ENCODE measurements around the gene GALNT7. TPM values are rescaled to one million over a fixed set of nuclear protein-coding genes. Genes with fewer than 3 reads are reported as not detected.

Gene GALNT7
- total and polyA plus RNA-seq, 5 experiments from 2014 or later, result 5.6 to 18.7 (median 8.6) TPM

DNA sequence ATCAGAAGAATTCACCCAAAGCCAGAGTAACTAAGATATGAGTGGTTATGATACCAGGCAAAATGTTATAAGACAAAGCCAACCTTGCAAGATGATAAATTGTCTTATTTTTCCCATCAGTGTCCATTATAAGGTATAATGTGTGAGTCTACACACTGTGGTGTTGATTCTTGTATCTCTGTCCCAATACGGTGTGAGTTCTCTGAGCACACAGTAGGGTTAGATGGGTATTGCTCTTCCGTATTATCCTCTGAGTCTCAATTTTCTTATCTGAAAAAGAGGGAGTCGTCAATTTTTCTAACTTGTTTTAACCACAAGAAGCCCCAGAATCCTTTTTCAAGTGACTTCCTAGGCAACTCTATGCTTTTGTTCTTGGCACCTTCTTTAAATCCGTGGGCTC, 95.6 kb downstream of the GALNT7 start:
- H3K9me3 Mint-ChIP-seq, result no peaks in the 10 kb centered on the region
- POLR2A ChIA-PET, result no interaction called here
- peak overlapping the region in 9 of 10 donors; percentile 12 to 72 (median 61) for H3K4me3 Mint-ChIP-seq
- DNase-seq (no peak), ATAC-seq (peak; percentile 10 to 17)
- peak overlapping the region in 6 of 10 donors; percentile 5 to 90 (median 68) for H3K27ac Mint-ChIP-seq
- H3K27me3 Mint-ChIP-seq, result no peaks in the 10 kb centered on the region
- peaks cover 15 to 42% (median 36%) of the 10 kb centered on the region in 4 donors for H3K4me1 Mint-ChIP-seq
- peaks cover 0 to 7% (median 5%) of the 10 kb centered on the region in 3 donors for H3K36me3 Mint-ChIP-seq

DNA sequence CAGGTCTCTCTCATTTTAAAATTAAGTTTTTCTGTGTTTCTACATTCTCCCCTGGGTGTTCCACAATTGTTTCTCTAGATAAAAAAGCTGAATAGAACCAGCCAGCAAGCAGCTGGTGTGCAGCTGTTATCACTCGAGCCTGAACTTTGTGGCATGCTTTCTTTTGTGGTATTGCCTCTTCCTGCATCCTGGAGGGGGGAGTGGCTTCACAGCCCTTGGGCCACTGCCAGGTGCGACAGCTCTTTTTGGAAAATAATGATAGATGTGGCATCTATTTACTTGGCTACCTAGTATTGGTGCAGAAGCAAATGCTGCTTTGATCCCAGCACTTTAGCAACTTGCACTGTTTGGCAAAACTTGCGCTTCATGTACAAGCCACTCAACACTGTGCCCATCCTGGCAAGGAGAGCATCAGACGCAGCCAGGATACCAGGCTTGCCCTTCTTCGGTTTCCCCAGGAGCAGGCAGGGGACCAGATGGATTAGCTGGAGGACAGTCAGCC, 96.1 kb downstream of the GALNT7 start:
- ATAC-seq (peak; percentile 81 to 84), DNase-seq (peak in 6 of 10 donors; percentile 12 to 48 (median 32))
- Mint-ChIP-seq H3K4me3 (peak overlapping the region in 9 of 10 donors; percentile 12 to 72 (median 61)), H3K27me3 (no peaks in the 10 kb centered on the region), H3K27ac (peak overlapping the region in 9 of 10 donors; percentile 35 to 90 (median 61)), H3K9me3 (no peaks in the 10 kb centered on the region), H3K36me3 (peaks cover 0 to 7% (median 4%) of the 10 kb centered on the region in 3 donors), H3K4me1 (peaks cover 17 to 43% (median 36%) of the 10 kb centered on the region in 4 donors)
- POLR2A ChIA-PET, result no interaction called here

DNA sequence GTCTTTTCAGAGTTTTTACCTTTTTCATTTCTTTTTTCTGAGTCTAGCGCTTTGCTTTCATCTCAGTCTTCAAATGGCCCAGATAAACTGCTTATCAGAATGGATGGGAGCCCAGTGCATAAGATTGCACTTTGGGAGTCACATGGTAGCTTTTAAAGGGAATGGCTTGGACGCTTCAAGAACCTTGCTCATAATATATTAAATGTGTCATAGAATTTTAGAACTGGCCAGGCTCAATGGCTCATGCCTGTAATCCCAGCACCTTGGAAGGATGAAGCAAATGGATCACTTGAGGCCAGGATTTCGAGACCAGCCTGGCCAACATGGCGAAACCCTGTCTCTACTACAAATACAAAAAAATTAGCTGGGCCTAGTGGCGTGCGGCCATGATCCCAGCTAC, 97.1 kb downstream of the GALNT7 start:
- H3K27ac Mint-ChIP-seq, result peak overlapping the region in 1 of 10 donors; percentile 82
- no peak for ATAC-seq
- POLR2A ChIA-PET, result no interaction called here
- no peaks in the 10 kb centered on the region for H3K27me3 Mint-ChIP-seq
- DNase-seq, result no peak
- peaks cover 0 to 7% (median 4%) of the 10 kb centered on the region in 3 donors for H3K36me3 Mint-ChIP-seq
- H3K4me1 Mint-ChIP-seq, result peaks cover 17 to 43% (median 36%) of the 10 kb centered on the region in 4 donors
- no peaks in the 10 kb centered on the region for H3K9me3 Mint-ChIP-seq
- no peak overlapping the region for H3K4me3 Mint-ChIP-seq

DNA sequence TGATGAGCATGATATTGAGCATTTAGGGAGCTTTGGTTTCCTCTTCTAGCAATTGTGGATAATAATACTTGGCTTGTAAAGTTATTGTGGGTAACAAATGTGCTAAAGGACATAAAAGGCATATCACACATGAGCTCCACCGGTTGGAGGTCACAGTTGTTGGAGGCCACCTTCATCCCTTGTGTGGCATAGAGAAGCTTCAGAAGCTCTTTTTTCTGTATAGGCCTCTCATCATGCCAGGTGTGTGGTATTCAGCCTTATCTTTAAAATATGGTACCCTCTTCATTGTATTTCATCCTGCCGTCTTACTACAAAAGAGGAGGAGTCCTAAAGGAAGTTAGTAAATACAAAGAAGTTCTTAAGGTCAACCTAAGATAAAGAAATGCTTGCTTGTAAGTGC, 99.1 kb downstream of the GALNT7 start:
- POLR2A ChIA-PET, result no interaction called here
- peaks cover 0 to 14% (median 12%) of the 10 kb centered on the region in 3 donors for H3K36me3 Mint-ChIP-seq
- H3K4me3 Mint-ChIP-seq, result no peak overlapping the region

DNA sequence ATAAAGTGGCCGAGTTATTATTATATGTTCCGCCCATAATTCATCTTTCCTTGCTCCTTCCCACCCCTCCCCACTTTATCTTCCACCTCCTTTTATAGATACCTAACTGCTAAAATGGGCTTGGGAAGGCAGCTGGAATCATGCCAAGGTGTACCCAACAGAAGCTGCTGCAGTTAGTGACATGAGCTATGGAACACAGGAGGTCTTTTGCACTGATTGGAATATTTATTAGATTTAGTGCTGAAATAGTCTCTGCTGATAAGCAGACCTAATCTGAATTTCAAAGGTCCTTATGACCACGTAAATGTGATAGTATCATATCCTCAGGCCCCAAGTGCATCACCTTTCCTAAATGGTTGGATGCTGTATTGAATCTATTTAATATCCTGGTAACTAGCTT, 100.7 kb downstream of the GALNT7 start:
- H3K9me3 Mint-ChIP-seq, result peaks cover 0 to 2% (median 0%) of the 10 kb centered on the region in 9 donors
- no peak overlapping the region for H3K4me3 Mint-ChIP-seq
- no peak for ATAC-seq
- no peak for DNase-seq
- H3K4me1 Mint-ChIP-seq, result peaks cover 23 to 35% (median 26%) of the 10 kb centered on the region in 4 donors
- no peak overlapping the region for H3K27ac Mint-ChIP-seq
- no peaks in the 10 kb centered on the region for H3K27me3 Mint-ChIP-seq
- POLR2A ChIA-PET, result no interaction called here
- H3K36me3 Mint-ChIP-seq, result peaks cover 10 to 25% (median 22%) of the 10 kb centered on the region in 3 donors

More for the DNA sequence above, 99.1 kb downstream of the GALNT7 start:
- Mint-ChIP-seq H3K27me3 (no peaks in the 10 kb centered on the region), H3K27ac (no peak overlapping the region), H3K9me3 (no peaks in the 10 kb centered on the region), H3K4me1 (peaks cover 17 to 40% (median 34%) of the 10 kb centered on the region in 4 donors)
- DNase-seq, result no peak
- ATAC-seq, result no peak

DNA sequence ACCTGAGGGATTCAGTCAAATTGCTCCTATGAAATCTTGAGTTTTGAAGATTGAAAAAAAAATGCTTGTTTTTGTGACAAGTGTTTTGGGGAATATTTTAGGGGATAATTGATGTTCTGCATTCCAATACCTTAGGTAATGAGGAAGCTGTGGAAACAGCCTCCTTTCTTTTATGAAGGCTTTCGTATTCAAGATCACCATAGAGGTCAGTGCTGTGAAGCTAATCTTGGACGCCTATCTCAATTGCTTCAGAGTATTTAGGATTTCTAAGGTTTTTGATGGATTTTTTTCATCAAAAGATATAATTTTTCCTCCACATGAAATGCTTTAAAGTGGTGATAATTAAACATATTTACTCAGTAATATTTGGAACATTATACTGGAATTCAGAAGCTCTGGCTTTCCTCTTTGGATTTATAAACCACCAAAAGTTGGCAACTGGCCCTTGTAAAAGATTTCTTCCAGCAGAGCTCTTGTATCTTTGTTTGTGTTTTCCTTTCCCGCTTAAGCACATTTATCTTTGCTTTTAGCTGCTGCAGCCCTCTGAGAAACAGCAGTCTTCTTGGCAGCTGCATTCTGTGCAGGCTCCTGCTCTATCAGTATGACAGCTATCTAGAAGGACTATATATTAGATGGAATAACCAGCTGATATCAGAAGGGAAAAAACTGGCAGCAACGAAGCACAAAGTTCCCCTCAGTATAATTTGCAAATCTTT, 101.9 kb downstream of the GALNT7 start:
- Mint-ChIP-seq H3K4me3 (no peak overlapping the region), H3K4me1 (peaks cover 12 to 24% (median 16%) of the 10 kb centered on the region in 4 donors), H3K27me3 (no peaks in the 10 kb centered on the region), H3K9me3 (peaks cover 0 to 2% (median 0%) of the 10 kb centered on the region in 9 donors), H3K27ac (no peak overlapping the region), H3K36me3 (peaks cover 19 to 35% (median 32%) of the 10 kb centered on the region in 3 donors)
- ATAC-seq, result no peak
- POLR2A ChIA-PET, result no interaction called here
- no peak for DNase-seq

DNA sequence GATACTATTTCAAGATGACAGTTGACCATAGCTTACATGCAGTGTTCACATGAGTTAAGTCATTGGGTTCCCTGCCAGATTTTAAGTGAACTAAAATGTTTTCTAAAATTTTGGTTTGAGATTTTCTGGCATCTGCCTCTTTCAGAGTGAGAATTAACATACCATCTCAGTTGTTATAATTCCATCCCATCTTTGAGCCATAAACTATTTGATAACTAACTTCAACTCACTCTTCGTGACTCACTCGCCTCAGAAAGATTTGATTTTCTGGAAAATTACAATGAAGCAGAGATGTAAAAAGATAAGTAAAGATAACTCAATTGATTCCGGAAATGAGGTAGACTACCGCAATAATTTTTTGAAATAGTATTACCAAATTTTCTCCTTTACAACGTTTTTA, 103.7 kb downstream of the GALNT7 start:
- Mint-ChIP-seq H3K36me3 (peaks cover 19 to 35% (median 32%) of the 10 kb centered on the region in 3 donors), H3K27ac (no peak overlapping the region), H3K4me3 (no peak overlapping the region), H3K27me3 (no peaks in the 10 kb centered on the region), H3K4me1 (peaks cover 7 to 13% (median 10%) of the 10 kb centered on the region in 4 donors), H3K9me3 (peaks cover 0 to 2% (median 0%) of the 10 kb centered on the region in 9 donors)
- ATAC-seq, result no peak
- no peak for DNase-seq
- POLR2A ChIA-PET, result no interaction called here

DNA sequence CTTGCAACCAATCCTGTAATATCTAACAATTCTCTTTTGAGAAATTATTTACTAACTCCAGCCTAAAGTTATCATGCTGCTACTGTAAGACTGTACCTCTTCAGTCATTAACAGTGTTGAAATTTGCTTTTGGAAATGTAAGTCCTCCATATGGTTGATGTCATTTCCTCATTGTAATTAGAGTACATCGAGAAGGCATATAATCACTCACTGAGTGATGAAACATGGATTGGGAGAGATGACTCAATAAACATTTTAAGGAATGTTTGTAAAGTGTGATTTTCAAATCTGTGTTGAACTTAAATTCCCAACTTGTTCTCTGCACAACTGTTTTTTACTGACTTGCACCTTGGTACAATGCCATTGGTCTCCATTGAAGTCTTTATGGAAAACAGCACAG, 104.4 kb downstream of the GALNT7 start:
- Mint-ChIP-seq H3K4me3 (no peak overlapping the region), H3K4me1 (peaks cover 1 to 12% (median 3%) of the 10 kb centered on the region in 4 donors), H3K9me3 (peaks cover 0 to 2% (median 0%) of the 10 kb centered on the region in 9 donors), H3K27ac (no peak overlapping the region), H3K36me3 (peaks cover 19 to 37% (median 31%) of the 10 kb centered on the region in 3 donors), H3K27me3 (no peaks in the 10 kb centered on the region)
- no peak for DNase-seq
- POLR2A ChIA-PET, result no interaction called here
- no peak for ATAC-seq

DNA sequence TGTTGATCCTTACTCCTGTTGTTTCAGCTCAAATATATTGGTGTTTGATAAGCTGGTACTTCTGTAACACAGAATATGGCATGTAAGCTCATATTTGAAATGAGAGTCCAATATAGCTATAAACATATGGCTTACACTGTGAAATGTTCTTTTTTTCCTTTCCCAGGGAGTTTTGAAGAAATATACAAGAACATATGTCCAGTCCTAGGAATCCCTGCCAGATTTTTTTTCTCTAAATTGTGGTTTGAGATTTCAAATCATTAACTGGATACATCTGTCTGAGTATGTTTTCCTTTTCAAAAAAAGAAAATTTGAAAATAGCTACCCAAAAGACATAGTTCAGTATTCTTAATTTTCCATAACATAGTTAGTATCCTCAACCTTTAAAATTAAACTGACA, 105.3 kb downstream of the GALNT7 start:
- Mint-ChIP-seq H3K4me1 (peaks cover 0 to 13% (median 1%) of the 10 kb centered on the region in 4 donors), H3K36me3 (peaks cover 19 to 40% (median 31%) of the 10 kb centered on the region in 3 donors), H3K27ac (peak overlapping the region in 1 of 10 donors; percentile 32), H3K4me3 (no peak overlapping the region), H3K27me3 (no peaks in the 10 kb centered on the region), H3K9me3 (peaks cover 0 to 2% (median 0%) of the 10 kb centered on the region in 9 donors)
- DNase-seq, result no peak
- POLR2A ChIA-PET, result no interaction called here
- no peak for ATAC-seq

DNA sequence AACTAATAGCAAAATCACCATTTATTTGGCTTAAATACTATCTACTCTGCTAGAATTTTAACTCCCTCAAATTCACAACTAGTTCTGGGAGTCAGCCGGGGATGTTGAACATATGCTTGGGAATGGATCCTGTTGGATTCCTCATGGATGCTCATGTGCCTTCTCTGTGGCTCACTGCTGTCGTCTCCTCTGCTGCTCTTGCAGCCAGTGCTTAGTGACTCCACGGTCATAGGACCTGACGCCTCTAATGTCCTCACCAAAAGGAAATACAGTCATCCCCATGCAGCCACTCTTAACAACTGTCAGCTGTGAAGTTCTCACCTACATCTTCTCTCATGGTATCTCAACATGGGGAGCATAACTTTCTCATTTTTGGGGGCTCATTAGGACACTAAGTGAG, 106.1 kb downstream of the GALNT7 start:
- H3K4me1 Mint-ChIP-seq, result peaks cover 0 to 13% (median 1%) of the 10 kb centered on the region in 4 donors
- peaks cover 0 to 3% (median 0%) of the 10 kb centered on the region in 9 donors for H3K9me3 Mint-ChIP-seq
- no peaks in the 10 kb centered on the region for H3K27me3 Mint-ChIP-seq
- no peak overlapping the region for H3K27ac Mint-ChIP-seq
- peaks cover 19 to 38% (median 30%) of the 10 kb centered on the region in 3 donors for H3K36me3 Mint-ChIP-seq
- H3K4me3 Mint-ChIP-seq, result no peak overlapping the region
- no peak for ATAC-seq
- no peak for DNase-seq
- POLR2A ChIA-PET, result no interaction called here

DNA sequence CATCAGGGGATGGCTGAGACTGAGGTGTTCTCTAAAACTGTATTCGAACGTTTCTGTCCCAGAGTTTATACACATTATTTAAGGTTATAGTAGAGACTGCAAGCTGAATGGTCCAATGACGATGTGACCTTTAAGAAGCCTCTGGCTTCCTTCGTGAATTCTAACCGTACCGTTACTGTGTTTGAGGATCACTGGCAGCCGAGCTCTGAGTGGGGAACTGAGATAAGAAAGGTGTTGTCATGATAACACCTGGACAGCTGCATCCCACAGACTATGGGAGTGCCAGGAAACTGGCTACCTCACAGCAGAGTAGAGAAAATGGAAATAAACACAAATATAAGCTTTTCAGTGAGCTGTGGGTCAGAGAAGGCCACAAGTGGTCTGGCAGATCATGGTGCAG, 106.5 kb downstream of the GALNT7 start:
- no peak overlapping the region for H3K27ac Mint-ChIP-seq
- no peak overlapping the region for H3K4me3 Mint-ChIP-seq
- H3K27me3 Mint-ChIP-seq, result no peaks in the 10 kb centered on the region
- POLR2A ChIA-PET, result no interaction called here
- H3K4me1 Mint-ChIP-seq, result peaks cover 0 to 13% (median 2%) of the 10 kb centered on the region in 4 donors
- peaks cover 19 to 38% (median 30%) of the 10 kb centered on the region in 3 donors for H3K36me3 Mint-ChIP-seq
- no peak for ATAC-seq
- DNase-seq, result no peak
- H3K9me3 Mint-ChIP-seq, result peaks cover 0 to 3% (median 0%) of the 10 kb centered on the region in 9 donors

DNA sequence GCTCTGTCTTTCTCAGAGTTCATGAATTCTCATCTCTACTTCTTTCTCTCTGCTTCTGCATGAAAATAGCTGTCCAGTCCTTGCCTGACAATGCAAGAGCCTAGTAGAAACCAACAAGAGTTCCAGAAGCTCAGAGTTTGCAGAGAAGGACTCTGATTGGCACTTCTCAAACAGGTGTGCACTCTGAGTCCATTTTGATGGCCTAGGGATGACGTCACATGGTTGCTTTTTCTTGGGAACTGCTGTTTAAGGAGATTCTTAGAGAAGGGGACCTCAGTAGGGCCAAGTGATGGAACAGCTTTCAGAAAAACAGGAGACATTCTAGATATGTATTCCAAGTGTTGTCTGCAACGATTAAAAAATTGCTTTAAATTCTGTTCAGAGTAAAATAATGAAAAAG, 108.7 kb downstream of the GALNT7 start:
- H3K4me1 Mint-ChIP-seq, result peaks cover 0 to 19% (median 13%) of the 10 kb centered on the region in 4 donors
- ATAC-seq, result no peak
- H3K36me3 Mint-ChIP-seq, result peaks cover 19 to 54% (median 33%) of the 10 kb centered on the region in 3 donors
- H3K27ac Mint-ChIP-seq, result peak overlapping the region in 1 of 10 donors; percentile 9
- peaks cover 0 to 16% (median 2%) of the 10 kb centered on the region in 9 donors for H3K9me3 Mint-ChIP-seq
- H3K4me3 Mint-ChIP-seq, result no peak overlapping the region
- DNase-seq, result no peak
- POLR2A ChIA-PET, result no interaction called here
- no peaks in the 10 kb centered on the region for H3K27me3 Mint-ChIP-seq

DNA sequence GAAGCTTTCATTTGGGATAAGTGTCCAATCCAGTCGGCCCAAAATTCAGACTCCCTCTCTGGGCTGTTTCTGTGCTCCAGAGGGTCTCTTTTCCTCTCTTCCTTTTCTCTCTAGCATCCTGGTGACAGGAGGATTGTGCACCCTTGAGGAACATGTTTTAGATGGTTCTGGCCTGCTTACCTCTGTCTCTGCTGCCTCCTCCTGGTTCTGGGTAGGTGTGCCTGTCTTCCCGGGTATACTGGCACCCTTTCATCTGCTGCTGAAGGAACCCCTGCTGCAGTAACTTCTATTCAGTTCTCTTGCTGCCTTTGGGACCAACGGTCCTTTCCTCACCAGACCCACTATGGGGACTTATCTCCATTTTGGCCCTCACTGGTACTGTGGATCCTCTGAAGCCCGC, 112.4 kb downstream of the GALNT7 start:
- DNase-seq (no peak), ATAC-seq (no peak)
- H3K4me3 Mint-ChIP-seq, result no peak overlapping the region
- H3K4me1 Mint-ChIP-seq, result peaks cover 0 to 13% (median 12%) of the 10 kb centered on the region in 4 donors
- H3K27ac Mint-ChIP-seq, result no peak overlapping the region
- no peaks in the 10 kb centered on the region for H3K27me3 Mint-ChIP-seq
- H3K9me3 Mint-ChIP-seq, result peaks cover 0 to 49% (median 7%) of the 10 kb centered on the region in 9 donors
- peaks cover 0 to 60% (median 27%) of the 10 kb centered on the region in 3 donors for H3K36me3 Mint-ChIP-seq
- POLR2A ChIA-PET, result no interaction called here
